ENCODE data around the gene KLKB1. TPM values are rescaled to one million over a fixed set of nuclear protein-coding genes. Genes with fewer than 3 reads are reported as not detected.
"Not testable (repeated sequence)": the region's sequence is repeated elsewhere in the genome, so short reads cannot be mapped to it uniquely, and the experiment has no call there.

KLKB1 gene
- total RNA-seq, 2 experiments from 2014 or later = not detected

- TF ChIP-seq EZH2phosphoT487 (IDR thresholded peaks at IDR 0.05; ENCODE audit: borderline replicate concordance, low read depth, low read length) = no peak
- TF ChIP-seq CTCF (conservative IDR thresholded peaks at IDR 0.05; ENCODE audit: low read length) = no peak
- Histone ChIP-seq H3K4me3 (ENCODE audit: low read depth, low read length, poor library complexity, severe bottlenecking) (no peak overlapping the region), H4K20me1 (ENCODE audit: insufficient read depth, low read length) (no peaks in the 10 kb centered on the region), H3K79me2 (ENCODE audit: insufficient read depth, low read depth, low read length) (no peaks in the 10 kb centered on the region), H3K9me2 (ENCODE audit: insufficient read depth, low read length) (no peaks in the 10 kb centered on the region), H3K4me2 (ENCODE audit: low read length) (no peak overlapping the region), H3K27ac (ENCODE audit: low read depth, low read length, poor library complexity, severe bottlenecking) (no peak overlapping the region), H3K4me1 (ENCODE audit: insufficient read depth, low read length, poor library complexity, severe bottlenecking) (no peaks in the 10 kb centered on the region), H3K36me3 (ENCODE audit: insufficient read depth, low read length) (no peaks in the 10 kb centered on the region), H3K9me3 (ENCODE audit: low read length) (no peaks in the 10 kb centered on the region), H2AFZ (ENCODE audit: low read length) (no peak overlapping the region)
- BruUV-seq (replicated peaks) = no TSS peak
- intact Hi-C loops (cut with micrococcal nuclease; ENCODE audit: unreplicated experiment) = no loop called here
- ChIA-PET CTCF (ENCODE audit: unreplicated experiment) (no interaction called here), POLR2A (no interaction called here)
- no peak for DNase-seq (ENCODE audit: low spot score)
Observed at GRCh38 chr4:186240848-186241491, 13.7 kb downstream of the KLKB1 start.

- H3K4me2 ChIP-seq (ENCODE audit: low read length) = no peak overlapping the region
- no peak for DNase-seq (ENCODE audit: low spot score)
- H3K4me3 ChIP-seq (ENCODE audit: low read depth, low read length, poor library complexity, severe bottlenecking) = no peak overlapping the region
- H3K4me1 ChIP-seq (ENCODE audit: insufficient read depth, low read length, poor library complexity, severe bottlenecking) = no peaks in the 10 kb centered on the region
- H4K20me1 ChIP-seq (ENCODE audit: insufficient read depth, low read length) = no peaks in the 10 kb centered on the region
- TF ChIP-seq CTCF (conservative IDR thresholded peaks at IDR 0.05; ENCODE audit: low read length) (no peak), EZH2phosphoT487 (IDR thresholded peaks at IDR 0.05; ENCODE audit: borderline replicate concordance, low read depth, low read length) (no peak)
- ChIA-PET CTCF (ENCODE audit: unreplicated experiment) (no interaction called here), POLR2A (no interaction called here)
- H3K27ac ChIP-seq (ENCODE audit: low read depth, low read length, poor library complexity, severe bottlenecking) = no peak overlapping the region
- H3K79me2 ChIP-seq (ENCODE audit: insufficient read depth, low read depth, low read length) = no peaks in the 10 kb centered on the region
- no peaks in the 10 kb centered on the region for H3K36me3 ChIP-seq (ENCODE audit: insufficient read depth, low read length)
- no peaks in the 10 kb centered on the region for H3K9me2 ChIP-seq (ENCODE audit: insufficient read depth, low read length)
- no peaks in the 10 kb centered on the region for H3K9me3 ChIP-seq (ENCODE audit: low read length)
- H2AFZ ChIP-seq (ENCODE audit: low read length) = no peak overlapping the region
- intact Hi-C loops (cut with micrococcal nuclease; ENCODE audit: unreplicated experiment) = no loop called here
- no TSS peak for BruUV-seq (replicated peaks)
Observed at GRCh38 chr4:186241616-186242015, 14.3 kb downstream of the KLKB1 start.

- H3K79me2 ChIP-seq (ENCODE audit: insufficient read depth, low read depth, low read length); H3K9me3 ChIP-seq (ENCODE audit: low read length); intact Hi-C loops (cut with micrococcal nuclease; ENCODE audit: unreplicated experiment); H3K9me2 ChIP-seq (ENCODE audit: insufficient read depth, low read length); H2AFZ ChIP-seq (ENCODE audit: low read length); H3K27ac ChIP-seq (ENCODE audit: low read depth, low read length, poor library complexity, severe bottlenecking); BruUV-seq (replicated peaks); H3K4me2 ChIP-seq (ENCODE audit: low read length); POLR2A ChIA-PET; H4K20me1 ChIP-seq (ENCODE audit: insufficient read depth, low read length); H3K4me1 ChIP-seq (ENCODE audit: insufficient read depth, low read length, poor library complexity, severe bottlenecking); DNase-seq (ENCODE audit: low spot score); CTCF ChIA-PET (ENCODE audit: unreplicated experiment); H3K36me3 ChIP-seq (ENCODE audit: insufficient read depth, low read length); H3K4me3 ChIP-seq (ENCODE audit: low read depth, low read length, poor library complexity, severe bottlenecking): not testable (repeated sequence)
Observed at GRCh38 chr4:186242031-186242430, 14.7 kb downstream of the KLKB1 start.

Measured in OCI-LY7 (cell line).